ENCODE results near the gene CD300LF.

CD300LF gene

GRCh38 chr17:74757931-74758847 is 45.5 kb upstream of the CD300LF start:
- no peak for DNase-seq (ENCODE audit: low read depth)
- no peak overlapping the region for H3K4me3 ChIP-seq (ENCODE audit: low read depth, low read length)
- TF ChIP-seq, protein P1, sequence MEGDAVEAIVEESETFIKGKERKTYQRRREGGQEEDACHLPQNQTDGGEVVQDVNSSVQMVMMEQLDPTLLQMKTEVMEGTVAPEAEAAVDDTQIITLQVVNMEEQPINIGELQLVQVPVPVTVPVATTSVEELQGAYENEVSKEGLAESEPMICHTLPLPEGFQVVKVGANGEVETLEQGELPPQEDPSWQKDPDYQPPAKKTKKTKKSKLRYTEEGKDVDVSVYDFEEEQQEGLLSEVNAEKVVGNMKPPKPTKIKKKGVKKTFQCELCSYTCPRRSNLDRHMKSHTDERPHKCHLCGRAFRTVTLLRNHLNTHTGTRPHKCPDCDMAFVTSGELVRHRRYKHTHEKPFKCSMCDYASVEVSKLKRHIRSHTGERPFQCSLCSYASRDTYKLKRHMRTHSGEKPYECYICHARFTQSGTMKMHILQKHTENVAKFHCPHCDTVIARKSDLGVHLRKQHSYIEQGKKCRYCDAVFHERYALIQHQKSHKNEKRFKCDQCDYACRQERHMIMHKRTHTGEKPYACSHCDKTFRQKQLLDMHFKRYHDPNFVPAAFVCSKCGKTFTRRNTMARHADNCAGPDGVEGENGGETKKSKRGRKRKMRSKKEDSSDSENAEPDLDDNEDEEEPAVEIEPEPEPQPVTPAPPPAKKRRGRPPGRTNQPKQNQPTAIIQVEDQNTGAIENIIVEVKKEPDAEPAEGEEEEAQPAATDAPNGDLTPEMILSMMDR (IDR thresholded peaks at IDR 0.05; ENCODE audit: low read depth, low read length, missing control alignments): no peak

DNA sequence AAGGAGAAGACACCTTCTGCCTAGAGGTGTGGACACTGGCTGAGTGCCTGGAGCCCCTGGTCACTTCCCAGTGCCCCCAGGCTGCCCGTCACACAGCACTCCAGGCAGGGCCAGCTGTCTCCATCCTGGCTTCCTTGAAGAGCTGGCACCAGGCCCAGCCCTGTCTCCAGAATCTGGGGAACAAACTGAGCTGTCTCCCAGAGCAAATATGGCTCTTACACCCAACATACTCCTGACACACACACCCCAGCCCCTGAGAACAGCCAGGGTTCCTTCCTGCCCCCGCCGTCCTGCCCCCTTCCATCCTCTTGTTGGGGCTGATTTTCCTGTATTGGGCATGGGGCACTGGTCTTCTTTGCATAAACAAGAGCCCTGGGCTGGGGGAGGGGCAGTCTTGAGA is 44.8 kb upstream of the CD300LF start:
- no peak for DNase-seq (ENCODE audit: low read depth)
- H3K4me3 ChIP-seq (ENCODE audit: low read depth, low read length): no peak overlapping the region
- TF ChIP-seq, protein P1 (IDR thresholded peaks at IDR 0.05; ENCODE audit: low read depth, low read length, missing control alignments): no peak

DNA sequence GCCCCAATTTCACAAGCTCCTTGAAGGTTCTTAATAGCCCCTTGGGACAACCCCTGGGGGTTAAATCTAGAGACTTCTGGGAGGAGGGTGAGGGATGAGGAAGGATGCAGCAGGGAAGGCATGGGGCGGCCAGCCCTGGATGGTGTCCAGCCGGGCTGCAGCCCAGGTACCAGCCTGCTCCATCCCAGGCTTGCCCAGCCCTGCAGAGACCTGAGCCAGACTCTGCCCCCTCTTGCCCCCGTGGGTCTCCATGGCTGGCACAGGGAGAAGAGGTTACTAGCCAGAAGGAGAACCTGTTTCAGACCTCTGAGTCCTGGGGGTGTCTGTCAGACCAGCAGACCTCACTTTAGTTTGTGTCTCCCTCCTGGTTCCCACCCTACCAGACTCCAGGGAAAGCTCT is 44.2 kb upstream of the CD300LF start:
- H3K4me3 ChIP-seq (ENCODE audit: low read depth, low read length): no peak overlapping the region
- TF ChIP-seq, protein P1 (IDR thresholded peaks at IDR 0.05; ENCODE audit: low read depth, low read length, missing control alignments): no peak
- no peak for DNase-seq (ENCODE audit: low read depth)

DNA sequence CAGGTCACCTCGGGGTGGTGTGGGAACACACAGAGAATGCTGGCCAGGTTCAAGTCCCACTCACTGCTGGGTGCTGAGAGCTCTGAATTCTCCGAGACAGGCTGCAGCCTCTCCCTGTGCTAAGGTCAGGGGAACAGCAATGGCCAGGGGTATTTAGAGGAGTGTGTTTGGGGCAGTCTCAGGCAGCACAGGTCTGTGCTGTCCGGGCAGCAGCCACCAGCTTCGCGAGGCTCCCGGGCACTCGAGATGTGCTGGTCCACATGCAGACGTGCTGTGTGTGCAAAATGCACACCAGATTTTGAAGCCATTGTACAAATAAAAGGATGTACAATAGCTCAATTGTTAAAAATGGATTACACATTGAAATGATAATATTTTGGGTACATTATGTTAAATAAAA is 42.8 kb upstream of the CD300LF start:
- DNase-seq (ENCODE audit: low read depth): no peak
- H3K4me3 ChIP-seq (ENCODE audit: low read depth, low read length): no peak overlapping the region
- TF ChIP-seq, protein P1 (IDR thresholded peaks at IDR 0.05; ENCODE audit: low read depth, low read length, missing control alignments): no peak

DNA sequence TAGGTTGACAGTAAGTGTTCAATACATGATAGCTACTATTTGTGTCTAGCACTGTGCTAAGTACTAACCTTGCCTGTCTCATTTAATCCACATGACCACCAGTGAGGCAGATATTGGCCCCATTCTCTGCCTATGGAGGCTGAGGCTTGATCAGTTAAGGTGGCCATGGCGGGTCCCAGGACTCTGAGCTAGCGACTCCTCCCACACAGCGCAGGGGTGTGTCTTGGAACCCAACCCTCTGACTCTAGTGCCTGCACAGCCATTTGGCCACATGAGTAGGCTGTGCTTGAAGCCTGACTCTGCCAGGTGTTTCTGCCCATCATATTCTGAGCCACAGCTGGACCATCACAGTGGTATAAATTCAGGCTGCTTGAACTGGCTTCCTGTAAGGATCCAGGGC is 42.1 kb upstream of the CD300LF start:
- TF ChIP-seq, protein P1 (IDR thresholded peaks at IDR 0.05; ENCODE audit: low read depth, low read length, missing control alignments): no peak
- no peak overlapping the region for H3K4me3 ChIP-seq (ENCODE audit: low read depth, low read length)
- no peak for DNase-seq (ENCODE audit: low read depth)

- no peak for DNase-seq (ENCODE audit: low read depth)
- TF ChIP-seq, protein P1 (IDR thresholded peaks at IDR 0.05; ENCODE audit: low read depth, low read length, missing control alignments): no peak
- H3K4me3 ChIP-seq (ENCODE audit: low read depth, low read length): no peak overlapping the region
Observed at GRCh38 chr17:74752822-74753401, 40.2 kb upstream of the CD300LF start.
